ENCODE data around the gene ZSCAN20. TPM values are rescaled to one million over a fixed set of nuclear protein-coding genes. Genes with fewer than 3 reads are reported as not detected.

The ZSCAN20 gene
- total and polyA plus RNA-seq, 2 experiments from 2014 or later = 0.91 to 4.9 TPM

DNA sequence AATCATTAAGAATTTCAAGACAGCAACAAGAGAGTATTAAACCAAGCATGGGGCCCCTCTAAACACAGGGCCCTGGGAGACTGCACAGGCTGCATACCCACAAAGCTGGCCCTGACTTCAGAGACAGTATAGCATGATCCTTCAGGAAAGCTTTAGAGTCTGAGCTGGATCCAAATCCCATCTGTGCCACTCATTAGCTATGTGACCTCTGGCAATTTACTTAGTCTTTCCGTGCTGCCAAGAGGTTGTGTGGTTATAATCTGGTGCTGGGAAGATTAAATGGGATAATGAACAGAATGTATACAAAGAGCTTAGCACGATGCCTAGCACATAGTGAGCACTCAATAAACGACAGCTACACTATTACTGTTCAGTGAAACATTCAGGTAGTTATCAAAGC is 45.5 kb upstream of the ZSCAN20 start (continued):
- TF ChIP-seq ETS1 (IDR thresholded peaks at IDR 0.05) = no peak
- TF ChIP-seq, protein P1, sequence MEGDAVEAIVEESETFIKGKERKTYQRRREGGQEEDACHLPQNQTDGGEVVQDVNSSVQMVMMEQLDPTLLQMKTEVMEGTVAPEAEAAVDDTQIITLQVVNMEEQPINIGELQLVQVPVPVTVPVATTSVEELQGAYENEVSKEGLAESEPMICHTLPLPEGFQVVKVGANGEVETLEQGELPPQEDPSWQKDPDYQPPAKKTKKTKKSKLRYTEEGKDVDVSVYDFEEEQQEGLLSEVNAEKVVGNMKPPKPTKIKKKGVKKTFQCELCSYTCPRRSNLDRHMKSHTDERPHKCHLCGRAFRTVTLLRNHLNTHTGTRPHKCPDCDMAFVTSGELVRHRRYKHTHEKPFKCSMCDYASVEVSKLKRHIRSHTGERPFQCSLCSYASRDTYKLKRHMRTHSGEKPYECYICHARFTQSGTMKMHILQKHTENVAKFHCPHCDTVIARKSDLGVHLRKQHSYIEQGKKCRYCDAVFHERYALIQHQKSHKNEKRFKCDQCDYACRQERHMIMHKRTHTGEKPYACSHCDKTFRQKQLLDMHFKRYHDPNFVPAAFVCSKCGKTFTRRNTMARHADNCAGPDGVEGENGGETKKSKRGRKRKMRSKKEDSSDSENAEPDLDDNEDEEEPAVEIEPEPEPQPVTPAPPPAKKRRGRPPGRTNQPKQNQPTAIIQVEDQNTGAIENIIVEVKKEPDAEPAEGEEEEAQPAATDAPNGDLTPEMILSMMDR (conservative IDR thresholded peaks at IDR 0.05; ENCODE audit: low read depth in 2 of 2) = no peak
- TF ChIP-seq POLR2AphosphoS5 (IDR thresholded peaks at IDR 0.05; ENCODE audit: low read depth) = no peak

DNA sequence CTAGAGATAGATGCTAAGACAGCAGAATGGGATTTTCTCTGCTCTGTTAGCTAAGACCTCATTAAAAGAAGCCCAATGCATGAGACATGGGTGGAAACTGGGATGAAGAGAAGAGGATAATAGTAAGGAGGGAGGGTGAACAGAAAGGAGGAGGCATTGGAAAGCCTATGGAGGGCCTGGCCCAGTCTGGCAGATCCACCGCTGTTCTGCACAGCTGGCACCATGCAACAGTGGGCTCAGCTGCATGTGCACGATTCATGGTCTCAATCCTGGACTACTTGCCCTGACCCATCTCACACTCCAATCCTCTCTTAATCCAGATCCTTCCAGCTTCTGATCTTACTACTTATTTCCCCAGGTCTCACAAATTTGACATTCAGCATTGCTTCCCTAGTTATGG is 43.8 kb upstream of the ZSCAN20 start:
- H3K27ac Mint-ChIP-seq = no peak overlapping the region
- H3K4me3 ChIP-seq = peak overlapping the region; percentile 71; the same call in 1 of the 2 replicates
- H3K27ac ChIP-seq (ENCODE audit: low read depth) = no peak overlapping the region
- peaks cover 27% of the 10 kb centered on the region for H3K4me1 ChIP-seq (ENCODE audit: insufficient read depth)
- H3K36me3 ChIP-seq (ENCODE audit: insufficient read depth) = no peaks in the 10 kb centered on the region
- no peaks in the 10 kb centered on the region for H3K36me3 Mint-ChIP-seq (ENCODE audit: low read depth)
- peaks cover 41% of the 10 kb centered on the region for H3K27me3 ChIP-seq (ENCODE audit: insufficient read depth)
- H3F3A ChIP-seq (replicated peaks; ENCODE audit: low read depth) = peaks cover 11% of the 10 kb centered on the region; the same call in 1 of the 2 replicates
- H3K79me2 ChIP-seq (replicated peaks; ENCODE audit: insufficient read depth) = no peaks in the 10 kb centered on the region
- no peak overlapping the region for H3K4me3 Mint-ChIP-seq
- peak overlapping the region; percentile 92 for H3K4me2 ChIP-seq
- peaks cover 5% of the 10 kb centered on the region; the same call in 1 of the 2 replicates for H4K20me1 ChIP-seq (replicated peaks; ENCODE audit: insufficient read depth)
- H3K9me2 ChIP-seq (ENCODE audit: insufficient read depth) = no peaks in the 10 kb centered on the region
- no peak for ATAC-seq
- TF ChIP-seq STAT1 (IDR thresholded peaks at IDR 0.05; ENCODE audit: unreplicated experiment) (no peak), ZNF462 (CRISPR knock-in tag; IDR thresholded peaks at IDR 0.05) (no peak)
- peaks cover 1% of the 10 kb centered on the region for H3K27me3 Mint-ChIP-seq (ENCODE audit: insufficient read depth, low read depth, poor library complexity)
- DNase-seq (ENCODE audit: low spot score) = no peak
- peaks cover 11% of the 10 kb centered on the region; the same call in 2 of the 3 replicates for H3K4me1 Mint-ChIP-seq
- no peaks in the 10 kb centered on the region for H3K9me3 Mint-ChIP-seq
- H2AFZ ChIP-seq = no peak overlapping the region

Data from GM23338 (cell line).